GM12872 (cell line): ENCODE data around the gene ZFAND3.

Experiments used
- CTCF ChIP-seq: IDR thresholded peaks from 3 replicates; pipeline ENCODE4 v1.5.1; 2011; ENCODE audit warnings: low read depth, mild to moderate bottlenecking, low read length, moderate library complexity; ENCODE audit not compliant: insufficient read depth

Gene ZFAND3

DNA sequence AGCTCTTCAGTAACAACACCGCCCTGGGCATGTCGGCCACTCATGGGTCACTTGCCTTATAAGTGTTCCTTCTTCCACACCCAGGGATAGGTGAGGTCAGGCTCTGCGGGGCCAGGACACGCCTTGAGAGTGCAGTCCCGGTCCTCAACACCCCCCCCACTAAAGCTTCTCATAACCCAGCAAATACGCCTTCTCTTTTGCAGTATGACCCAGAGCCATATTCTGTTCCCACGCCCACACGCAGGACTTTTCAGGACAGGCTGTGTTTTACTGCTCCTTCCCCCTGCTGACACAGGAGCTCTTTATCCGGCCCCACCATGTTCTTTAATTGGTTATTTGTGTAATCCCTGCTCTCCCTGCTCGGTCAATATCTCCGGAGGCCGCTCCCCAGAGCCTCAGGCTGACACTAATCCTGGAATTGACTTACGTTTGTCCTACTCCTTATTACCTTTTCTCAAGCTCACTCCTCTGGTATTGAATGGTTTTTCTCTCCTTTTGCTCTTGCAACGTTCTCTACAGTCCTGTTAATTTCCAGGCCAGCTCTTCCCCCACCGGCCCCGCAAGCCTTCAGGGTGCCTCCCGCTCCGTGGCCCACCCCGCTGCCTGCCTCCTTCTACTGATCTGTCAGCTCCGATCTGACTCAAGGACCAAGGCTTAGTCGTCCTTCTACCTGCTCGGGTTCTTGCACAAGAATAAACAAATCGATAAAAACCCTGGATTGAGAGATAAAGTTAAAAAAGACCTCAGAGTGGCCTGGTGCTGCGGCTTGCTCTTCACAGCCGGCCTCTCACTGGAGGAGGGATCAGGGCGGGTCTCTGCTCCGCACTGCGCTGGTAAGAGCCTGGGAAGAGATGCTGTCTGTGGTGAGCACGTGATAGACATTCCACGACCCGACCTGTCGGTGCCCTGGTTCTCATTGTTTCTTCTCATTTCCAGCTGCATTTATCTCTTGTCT is 357.5 kb downstream of the ZFAND3 start:
- TF ChIP-seq CTCF: no peak

DNA sequence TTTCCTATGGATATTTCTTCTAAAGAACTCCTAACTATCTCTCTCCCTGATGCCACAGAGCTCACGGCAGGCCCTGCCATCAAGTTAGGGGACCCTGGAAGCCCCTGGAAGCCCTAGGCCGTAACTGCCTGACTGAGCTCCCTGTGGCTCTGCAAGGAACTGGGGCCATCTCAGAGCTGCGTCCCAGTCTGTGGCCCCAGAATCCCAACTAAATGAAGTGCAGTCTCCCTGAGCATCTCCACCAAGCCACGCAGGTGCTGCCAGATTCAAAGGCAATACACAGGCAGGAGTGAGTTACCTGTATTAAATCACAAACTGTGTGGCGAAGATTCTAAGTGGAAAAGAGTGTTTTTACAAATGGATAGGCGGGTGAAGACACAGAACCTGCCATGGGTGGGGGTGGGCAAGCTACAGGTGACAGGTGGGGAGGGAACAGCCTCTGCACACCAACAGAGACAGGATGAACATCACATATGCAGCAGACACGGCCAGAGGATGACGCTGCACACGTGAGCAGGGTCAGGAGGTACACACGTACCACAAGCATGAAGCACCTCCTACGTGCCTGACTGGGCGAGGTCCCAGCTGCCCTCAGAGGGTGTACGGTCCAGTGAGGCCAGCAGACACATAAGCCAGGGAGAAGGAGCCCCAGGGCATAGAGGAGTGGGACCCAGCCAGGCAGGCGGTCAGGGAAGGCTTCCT is 358.5 kb downstream of the ZFAND3 start:
- TF ChIP-seq CTCF: no peak

GRCh38 chr6:38178584-38178886 is 359.0 kb downstream of the ZFAND3 start:
- TF ChIP-seq CTCF: no peak

DNA sequence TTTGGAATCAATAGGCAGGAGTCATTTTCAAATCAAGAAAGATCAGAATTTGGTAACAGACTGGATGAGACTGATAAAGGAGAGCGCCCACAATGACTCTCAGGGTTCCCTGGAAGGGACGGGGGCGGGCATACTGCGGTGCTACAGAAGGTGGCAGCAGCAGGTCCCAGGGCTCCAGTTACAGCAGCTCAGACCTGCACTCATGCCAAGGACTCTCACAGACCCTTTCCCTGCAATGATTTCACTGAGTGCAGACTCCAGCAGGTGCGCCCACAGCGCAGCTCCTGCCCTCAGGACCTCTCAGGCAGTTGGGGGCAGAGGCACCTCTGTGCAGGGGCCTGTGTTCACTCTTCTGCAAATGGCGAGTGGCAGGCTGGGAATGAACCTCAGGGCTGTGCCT is 359.8 kb downstream of the ZFAND3 start:
- TF ChIP-seq CTCF: no peak

- TF ChIP-seq CTCF: no peak
These were observed 360.4 kb downstream of the ZFAND3 start for GRCh38 chr6:38179794-38180430.

DNA sequence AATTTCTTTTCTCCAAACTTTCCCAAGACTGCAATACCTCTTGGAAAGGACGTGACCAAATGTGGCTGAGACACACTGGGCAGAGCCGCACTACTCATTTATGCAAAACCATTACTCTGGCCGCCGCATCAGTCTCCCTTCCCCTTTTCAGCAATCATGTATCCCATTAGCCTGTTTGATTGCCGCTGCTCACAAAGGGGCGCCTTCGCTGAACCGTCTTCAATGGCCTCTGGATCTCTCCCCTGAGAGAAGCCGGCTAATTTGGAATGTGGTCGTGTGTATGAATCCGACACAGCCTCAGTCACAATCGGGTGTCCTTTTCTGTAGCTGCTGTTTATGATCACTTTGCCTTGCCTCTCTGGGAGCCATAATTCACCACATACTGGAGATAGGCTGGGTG is 361.1 kb downstream of the ZFAND3 start:
- no peak for TF ChIP-seq CTCF

DNA sequence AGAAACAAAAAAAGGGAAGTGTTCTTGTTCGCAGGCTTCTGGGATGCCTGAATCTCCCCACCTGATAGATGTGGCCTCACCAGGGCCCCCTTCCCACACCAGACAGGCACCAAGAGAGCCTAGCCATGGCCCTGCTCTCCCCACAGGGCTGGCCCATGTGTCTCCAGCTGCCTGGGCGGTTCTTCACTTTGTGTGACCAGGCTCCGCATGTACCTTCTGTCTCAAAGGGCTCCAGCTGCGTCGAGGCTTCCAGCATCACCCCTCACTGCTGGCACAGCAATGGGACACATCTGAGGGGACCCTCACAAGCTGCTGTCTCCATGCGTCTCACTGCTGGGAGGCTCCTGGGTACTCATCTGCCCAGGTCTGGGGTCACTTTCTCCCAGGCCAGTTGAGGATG is 362.9 kb downstream of the ZFAND3 start:
- TF ChIP-seq CTCF: no peak
